IPS-15b (cell line): ENCODE measurements around the gene SREBF2.
"Not testable (repeated sequence)": the region's sequence is repeated elsewhere in the genome, so short reads cannot be mapped to it uniquely, and the experiment has no call there.

ENCODE experiments used
- H3K27me3 ChIP-seq: one replicate; pipeline ENCODE4 v1.6.1; 2013; ENCODE audit warnings: low read length; ENCODE audit not compliant: control insufficient read depth, insufficient read depth
- H3K36me3 ChIP-seq: one replicate; pipeline ENCODE4 v1.6.1; 2013; ENCODE audit warnings: low read length; ENCODE audit not compliant: control insufficient read depth, insufficient read depth
- H3K4me1 ChIP-seq: one replicate; pipeline ENCODE4 v1.6.1; 2013; ENCODE audit warnings: mild to moderate bottlenecking, low read length; ENCODE audit not compliant: control insufficient read depth, insufficient read depth
- H3K4me3 ChIP-seq: one replicate; pipeline ENCODE4 v1.5.1; 2013; ENCODE audit warnings: low read depth, low read length
- H3K9ac ChIP-seq: one replicate; pipeline ENCODE4 v1.6.1; 2013; ENCODE audit warnings: low read depth, mild to moderate bottlenecking, low read length
- H3K9me3 ChIP-seq: one replicate; pipeline ENCODE4 v1.6.1; 2013; ENCODE audit warnings: mild to moderate bottlenecking, low read length; ENCODE audit not compliant: control insufficient read depth, insufficient read depth

The SREBF2 gene

DNA sequence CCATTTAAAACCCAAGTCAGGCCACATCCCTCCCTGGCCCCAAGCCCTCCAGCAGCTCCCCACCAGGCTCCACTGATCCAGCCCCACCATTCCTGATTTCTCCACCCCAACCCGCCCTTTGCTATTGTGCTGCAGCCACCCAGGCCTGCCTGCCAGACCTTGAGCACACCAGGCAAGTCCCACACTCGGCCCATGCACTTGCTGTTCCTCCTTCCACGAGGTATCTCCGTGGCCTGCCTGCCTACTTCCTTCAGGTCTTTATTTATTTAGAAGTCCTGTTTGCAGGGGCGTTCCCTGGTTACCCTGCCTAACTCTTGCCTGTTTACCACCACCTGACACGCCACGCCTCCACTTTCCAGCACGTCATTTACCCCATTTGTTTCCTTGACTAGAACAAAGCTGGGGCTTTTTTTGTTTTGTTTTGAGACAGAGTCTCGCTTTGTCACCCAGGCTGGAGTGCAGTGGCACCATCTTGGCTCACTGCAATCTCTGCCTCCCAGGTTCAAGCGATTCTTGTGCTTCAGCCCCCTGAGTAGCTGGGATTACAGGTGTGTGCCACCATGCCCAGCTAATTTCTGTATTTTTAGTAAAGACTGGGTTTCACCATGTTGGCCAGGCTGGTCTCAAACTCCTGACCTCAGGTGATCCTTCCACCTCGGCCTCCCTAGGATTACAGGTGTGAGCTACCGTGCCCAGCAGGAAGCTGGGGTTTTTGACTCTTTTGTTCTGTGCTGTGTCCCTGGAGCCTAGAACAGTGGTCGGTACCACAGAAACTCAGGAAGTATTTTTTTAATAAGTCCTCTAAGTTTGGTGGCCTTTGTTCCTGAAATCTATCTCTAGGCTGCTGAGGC lies 107.3 kb downstream of the SREBF2 start:
- Histone ChIP-seq H3K4me1 (no peaks in the 10 kb centered on the region), H3K4me3 (no peak overlapping the region), H3K9me3 (no peaks in the 10 kb centered on the region), H3K27me3 (no peaks in the 10 kb centered on the region), H3K36me3 (peaks cover 27% of the 10 kb centered on the region), H3K9ac (no peak overlapping the region)

DNA sequence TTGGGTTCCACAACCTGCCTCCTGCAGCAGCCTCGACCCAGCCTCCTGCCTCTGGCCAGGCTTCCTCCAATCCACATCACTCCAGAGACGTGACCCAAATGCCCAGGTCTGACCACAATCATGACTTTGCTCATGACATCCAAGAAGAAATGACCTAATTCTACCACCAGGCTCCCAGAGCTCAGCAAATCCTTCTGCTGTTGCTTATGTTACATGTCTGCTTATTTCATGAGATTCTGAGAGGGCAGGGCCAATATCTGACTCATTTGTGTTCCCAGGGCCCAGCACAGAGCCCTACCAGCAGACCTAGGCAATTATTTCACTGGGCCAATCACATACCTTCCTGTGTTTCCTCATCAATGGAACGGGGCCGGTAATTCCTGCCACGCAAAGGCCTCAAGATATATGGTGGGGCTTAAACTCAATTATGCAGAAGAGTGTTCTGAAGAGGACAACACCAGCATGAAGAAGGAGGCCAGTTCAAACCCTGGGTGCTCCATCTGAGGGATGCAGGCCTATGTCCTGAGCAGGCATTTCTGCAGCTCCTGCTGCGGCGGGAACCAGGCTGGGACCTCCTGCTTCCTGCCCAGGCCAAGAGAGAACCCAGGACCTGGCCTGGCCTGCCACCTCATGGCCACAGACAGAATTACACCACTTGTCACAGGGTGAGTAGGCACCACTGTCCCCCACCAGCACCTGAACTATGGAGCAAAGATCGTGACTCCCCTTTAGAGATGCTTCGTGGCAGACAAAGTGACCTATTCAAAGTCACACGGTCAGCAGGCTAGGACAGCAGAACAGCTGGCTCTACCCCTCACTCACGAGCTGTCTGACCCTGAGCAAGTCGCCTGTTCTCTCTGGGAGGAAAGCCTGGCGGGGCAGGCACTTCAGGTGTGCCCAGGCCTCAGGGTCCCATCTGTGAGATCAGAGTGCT lies 108.2 kb downstream of the SREBF2 start:
- H3K9ac ChIP-seq, result no peak overlapping the region
- peaks cover 27% of the 10 kb centered on the region for H3K36me3 ChIP-seq
- H3K9me3 ChIP-seq, result no peaks in the 10 kb centered on the region
- H3K27me3 ChIP-seq, result no peaks in the 10 kb centered on the region
- no peak overlapping the region for H3K4me3 ChIP-seq
- H3K4me1 ChIP-seq, result peaks cover 3% of the 10 kb centered on the region

GRCh38 chr22:41943661-41944209 lies 110.8 kb downstream of the SREBF2 start:
- no peaks in the 10 kb centered on the region for H3K9me3 ChIP-seq
- H3K27me3 ChIP-seq, result no peaks in the 10 kb centered on the region
- peaks cover 3% of the 10 kb centered on the region for H3K4me1 ChIP-seq
- peaks cover 25% of the 10 kb centered on the region for H3K36me3 ChIP-seq
- H3K9ac ChIP-seq, result no peak overlapping the region
- no peak overlapping the region for H3K4me3 ChIP-seq

DNA sequence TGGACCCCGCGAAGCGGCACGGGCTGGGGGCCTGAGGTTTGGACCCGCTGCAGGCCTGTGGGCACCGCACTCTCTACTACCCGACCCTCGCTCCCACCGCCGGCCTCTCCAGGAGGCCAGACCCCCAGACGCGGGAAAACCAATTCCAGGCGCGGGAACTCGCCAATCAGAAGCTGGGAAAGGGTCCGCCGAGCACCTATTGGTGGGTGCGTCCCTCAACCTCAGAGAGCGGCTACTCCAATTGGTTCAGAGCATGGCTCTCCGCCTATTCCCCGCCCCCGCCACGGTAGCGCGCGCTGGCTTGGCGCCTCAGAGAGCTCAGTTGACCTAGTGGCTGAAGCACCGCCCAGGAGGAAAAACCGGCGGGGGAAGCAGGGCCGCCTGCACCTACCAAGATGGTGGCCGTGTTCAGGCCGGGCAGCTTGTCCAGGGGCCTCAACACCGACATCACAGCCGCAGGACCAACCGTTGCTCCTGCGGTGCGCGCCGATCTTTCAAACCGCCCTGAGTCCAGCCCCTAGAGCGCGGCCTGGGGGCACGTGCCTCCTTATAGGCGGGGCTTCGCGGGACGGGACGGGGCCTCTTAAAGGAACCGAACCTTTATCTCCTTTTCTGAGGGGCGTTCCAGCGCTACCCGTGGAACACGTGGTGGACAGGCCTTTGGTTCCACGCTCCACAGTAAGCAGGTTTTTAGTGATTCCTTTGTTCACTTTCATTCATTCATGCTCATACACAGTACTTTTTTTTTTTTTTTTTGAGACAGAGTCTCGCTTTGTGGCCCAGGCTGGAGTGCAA lies 113.9 kb downstream of the SREBF2 start, which contains the start of gene CENPM:
TSS of gene CENPM (minus strand) at position 524 of the 795 bp plus-strand sequence. CDS start at position 448, 76 bp downstream.
- Histone ChIP-seq H3K27me3 (no peaks in the 10 kb centered on the region), H3K36me3 (peaks cover 14% of the 10 kb centered on the region), H3K9me3 (no peaks in the 10 kb centered on the region), H3K9ac (peak within 1 kb of the TSS; percentile 79), H3K4me1 (peaks cover 3% of the 10 kb centered on the region), H3K4me3 (peak within 1 kb of the TSS; percentile 87)

DNA sequence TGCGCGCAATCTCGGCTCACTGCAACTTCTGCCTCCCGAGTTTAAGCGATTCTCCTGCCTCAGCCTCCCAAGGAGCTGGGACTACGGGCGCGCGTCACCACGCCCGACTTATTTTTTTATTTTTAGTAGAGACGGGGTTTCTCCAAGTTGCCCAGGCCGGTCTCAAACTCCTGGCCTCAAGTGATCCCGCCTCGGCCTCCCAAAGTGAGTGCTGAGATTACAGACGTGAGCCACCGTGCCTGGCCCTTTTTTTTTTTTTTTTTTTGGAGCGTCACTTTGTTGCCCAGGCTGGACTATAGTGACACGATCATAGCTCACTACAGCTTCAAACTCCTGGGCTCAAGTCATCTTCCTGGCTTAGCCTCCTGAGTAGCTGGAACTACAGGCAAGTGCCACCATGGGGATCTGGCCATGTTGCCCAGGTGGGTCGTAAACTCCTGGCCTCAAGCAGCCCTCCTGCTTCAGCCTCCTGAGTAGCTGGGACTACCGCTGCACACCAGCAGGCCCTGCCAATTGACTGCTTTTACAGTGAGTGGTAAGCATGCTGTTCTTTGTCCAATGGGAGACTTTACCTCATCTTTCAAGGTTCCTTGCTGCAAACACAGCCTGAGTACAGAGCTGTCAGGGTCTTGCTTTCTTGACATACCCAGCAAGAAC lies 114.6 kb downstream of the SREBF2 start:
- peaks cover 12% of the 10 kb centered on the region for H3K36me3 ChIP-seq
- H3K27me3 ChIP-seq, result no peaks in the 10 kb centered on the region
- no peak overlapping the region for H3K9ac ChIP-seq
- H3K4me3 ChIP-seq, result peak overlapping the region; percentile 87
- no peaks in the 10 kb centered on the region for H3K9me3 ChIP-seq
- peaks cover 3% of the 10 kb centered on the region for H3K4me1 ChIP-seq

- Histone ChIP-seq H3K27me3 (no peaks in the 10 kb centered on the region), H3K36me3 (peaks cover 6% of the 10 kb centered on the region), H3K4me3 (no peak overlapping the region), H3K9ac (no peak overlapping the region), H3K9me3 (no peaks in the 10 kb centered on the region), H3K4me1 (peaks cover 3% of the 10 kb centered on the region)
Measured at GRCh38 chr22:41948142-41948541, 115.2 kb downstream of the SREBF2 start.

GRCh38 chr22:41948928-41949296 lies 116.0 kb downstream of the SREBF2 start:
- H3K4me1 ChIP-seq, H3K9ac ChIP-seq, H3K36me3 ChIP-seq, H3K27me3 ChIP-seq, H3K9me3 ChIP-seq, H3K4me3 ChIP-seq: not testable (repeated sequence)

GRCh38 chr22:41949297-41949965 lies 116.5 kb downstream of the SREBF2 start:
- no peaks in the 10 kb centered on the region for H3K36me3 ChIP-seq
- no peaks in the 10 kb centered on the region for H3K9me3 ChIP-seq
- no peak overlapping the region for H3K9ac ChIP-seq
- peaks cover 3% of the 10 kb centered on the region for H3K4me1 ChIP-seq
- no peak overlapping the region for H3K4me3 ChIP-seq
- H3K27me3 ChIP-seq, result no peaks in the 10 kb centered on the region

GRCh38 chr22:41951898-41952474 lies 119.1 kb downstream of the SREBF2 start, which contains the start of gene SMIM45:
SMIM45 (plus strand) TSS chr22:41952150.
- no peaks in the 10 kb centered on the region for H3K27me3 ChIP-seq
- H3K9ac ChIP-seq, result no peak within 1 kb of the TSS
- H3K9me3 ChIP-seq, result no peaks in the 10 kb centered on the region

DNA sequence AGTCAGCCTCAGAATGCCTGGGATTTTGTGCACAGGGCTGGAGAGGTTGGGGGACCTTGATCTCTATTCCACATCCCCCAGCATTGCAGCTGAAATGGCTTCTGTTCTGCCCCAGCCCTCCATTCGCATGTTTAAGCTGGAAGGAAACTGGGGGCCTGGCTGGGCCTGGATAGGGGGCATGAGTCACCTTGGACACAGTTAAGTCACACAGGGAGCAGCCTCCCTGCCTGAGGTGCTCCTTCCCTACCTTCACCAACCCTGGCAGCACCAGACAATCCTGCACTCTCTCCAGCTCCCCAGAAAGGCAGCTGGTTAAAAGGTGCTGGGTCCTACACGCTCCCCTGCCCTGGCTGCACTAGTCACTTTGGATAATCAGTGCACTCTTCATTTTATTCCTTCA lies 119.8 kb downstream of the SREBF2 start:
- no peak overlapping the region for H3K9ac ChIP-seq
- H3K4me3 ChIP-seq, result no peak overlapping the region
- no peaks in the 10 kb centered on the region for H3K27me3 ChIP-seq
- no peaks in the 10 kb centered on the region for H3K4me1 ChIP-seq
- no peaks in the 10 kb centered on the region for H3K9me3 ChIP-seq
- no peaks in the 10 kb centered on the region for H3K36me3 ChIP-seq

More at GRCh38 chr22:41951898-41952474, 119.1 kb downstream of the SREBF2 start, which contains the start of gene SMIM45:
- Histone ChIP-seq H3K36me3 (no peaks in the 10 kb centered on the region), H3K4me3 (peak within 1 kb of the TSS; percentile 9), H3K4me1 (no peaks in the 10 kb centered on the region)
